ENCODE data around the gene MAN2C1. TPM values are rescaled to one million over a fixed set of nuclear protein-coding genes. Genes with fewer than 3 reads are reported as not detected.

MAN2C1 gene
- total and polyA plus RNA-seq, 9 of the 15 experiments (the other 6 are each of a cell fraction or from before 2014, with no cell fraction given), result 2.0 to 141 (median 39.9) TPM

GRCh38 chr15:75347222-75348033, 21.0 kb downstream of the MAN2C1 start (continued):
- TF ChIP-seq REST (IDR thresholded peaks at IDR 0.05; ENCODE audit: borderline replicate concordance) (no peak), REST (CRISPR knock-in tag; IDR thresholded peaks at IDR 0.05; ENCODE audit: low read depth) (no peak), SIN3A (IDR thresholded peaks at IDR 0.05; ENCODE audit: borderline replicate concordance in 2 of 2, control insufficient read depth in 1 of 2, low read depth in 2 of 2, low read length in 2 of 2) (no peak), TRIM24 (IDR thresholded peaks at IDR 0.05) (peak in 1 of 2 experiments; percentile 9; a peak in 1 of 4 replicates), TEAD2 (tag; IDR thresholded peaks at IDR 0.05) (no peak), MECOM (CRISPR knock-in tag; IDR thresholded peaks at IDR 0.05) (no peak), HINFP (tag; conservative IDR thresholded peaks at IDR 0.05; ENCODE audit: low read depth) (0 out of 2 replicates have a peak, but pooled peaks have one; percentile 24), ZNF133 (CRISPR knock-in tag; IDR thresholded peaks at IDR 0.05) (no peak)
